SK-N-MC (cell line): ENCODE results near the gene RGP1.

Source experiments
- DNase-seq: peaks from one replicate; pipeline ENCODE4 v3.0.0-alpha.2; 2011; ENCODE audit warnings: low read depth, low spot score
- H3K27ac ChIP-seq: fragments of 200-600 bp; sonication (generic); 2 replicates; pipeline ENCODE4 v1.5.1; 2016; ENCODE audit warnings: mixed run types
- H3K36me3 ChIP-seq: fragments of 200-600 bp; sonication (generic); 2 replicates; pipeline ENCODE4 v1.6.1; 2017; ENCODE audit warnings: antibody characterized with exemption, low read length, mixed read lengths; ENCODE audit not compliant: insufficient read depth
- H3K4me3 ChIP-seq: fragments of 200-600 bp; sonication (generic); 2 replicates; pipeline ENCODE4 v1.5.1; 2016
- H3K9ac ChIP-seq: fragments of 200-600 bp; sonication (generic); 2 replicates; pipeline ENCODE4 v1.8.0; 2017; ENCODE audit warnings: mixed run types, mixed read lengths; ENCODE audit not compliant: insufficient read length
- H3K9me3 ChIP-seq: fragments of 200-600 bp; sonication (generic); 2 replicates; pipeline ENCODE4 v1.6.1; 2017; ENCODE audit warnings: low read depth, mild to moderate bottlenecking, antibody characterized with exemption, low read length, moderate library complexity, mixed read lengths
- EZH2 ChIP-seq: fragments of 200-600 bp; sonication (generic); IDR thresholded peaks from one replicate; pipeline ENCODE4 v1.6.1; 2017; ENCODE audit warnings: antibody characterized with exemption
- FOXP2 ChIP-seq: optimal IDR thresholded peaks from 2 replicates; pipeline ENCODE3; 2011; ENCODE audit warnings: mild to moderate bottlenecking, moderate library complexity; ENCODE audit not compliant: insufficient read depth; ENCODE audit errors: extremely low read length, control extremely low read depth
- POLR2AphosphoS5 ChIP-seq: IDR thresholded peaks from 2 replicates; pipeline ENCODE4 v1.6.1; 2012; ENCODE audit warnings: mild to moderate bottlenecking, low read depth, low read length, borderline replicate concordance

Gene RGP1

GRCh38 chr9:35793461-35793860 lies 44.4 kb downstream of the RGP1 start:
- H3K9me3 ChIP-seq, result no peaks in the 10 kb centered on the region
- no peak for TF ChIP-seq EZH2
- TF ChIP-seq POLR2AphosphoS5, result no peak
- no peak for TF ChIP-seq FOXP2
- H3K36me3 ChIP-seq, result no peaks in the 10 kb centered on the region
- H3K4me3 ChIP-seq, result no peak overlapping the region
- no peak overlapping the region for H3K9ac ChIP-seq
- DNase-seq, result no peak
- no peak overlapping the region for H3K27ac ChIP-seq

GRCh38 chr9:35795695-35796094 lies 46.6 kb downstream of the RGP1 start:
- H3K9ac ChIP-seq, result no peak overlapping the region
- H3K4me3 ChIP-seq, result no peak overlapping the region
- DNase-seq, result no peak
- no peak for TF ChIP-seq EZH2
- no peaks in the 10 kb centered on the region for H3K9me3 ChIP-seq
- H3K27ac ChIP-seq, result no peak overlapping the region
- no peaks in the 10 kb centered on the region for H3K36me3 ChIP-seq

- no peak overlapping the region for H3K27ac ChIP-seq
- H3K9me3 ChIP-seq, result no peaks in the 10 kb centered on the region
- H3K9ac ChIP-seq, result no peak overlapping the region
- H3K4me3 ChIP-seq, result no peak overlapping the region
- TF ChIP-seq FOXP2 (no peak), EZH2 (no peak), POLR2AphosphoS5 (no peak)
- H3K36me3 ChIP-seq, result no peaks in the 10 kb centered on the region
- no peak for DNase-seq
These were observed 48.4 kb downstream of the RGP1 start for GRCh38 chr9:35797311-35798109.

- Histone ChIP-seq H3K9me3 (no peaks in the 10 kb centered on the region), H3K27ac (no peak overlapping the region), H3K4me3 (no peak overlapping the region), H3K36me3 (no peaks in the 10 kb centered on the region), H3K9ac (no peak overlapping the region)
- TF ChIP-seq FOXP2 (no peak), POLR2AphosphoS5 (no peak), EZH2 (no peak)
- DNase-seq, result no peak
These were observed 49.7 kb downstream of the RGP1 start for GRCh38 chr9:35798658-35799374.

GRCh38 chr9:35800530-35800929 lies 51.4 kb downstream of the RGP1 start:
- no peaks in the 10 kb centered on the region for H3K9me3 ChIP-seq
- H3K4me3 ChIP-seq, result no peak overlapping the region
- no peak for TF ChIP-seq EZH2
- TF ChIP-seq FOXP2, result no peak
- no peak for TF ChIP-seq POLR2AphosphoS5
- H3K36me3 ChIP-seq, result no peaks in the 10 kb centered on the region
- DNase-seq, result no peak
- no peak overlapping the region for H3K27ac ChIP-seq
- H3K9ac ChIP-seq, result no peak overlapping the region

- TF ChIP-seq EZH2 (no peak), POLR2AphosphoS5 (no peak), FOXP2 (no peak)
- Histone ChIP-seq H3K27ac (no peak overlapping the region), H3K9me3 (no peaks in the 10 kb centered on the region), H3K36me3 (no peaks in the 10 kb centered on the region), H3K4me3 (no peak overlapping the region), H3K9ac (no peak overlapping the region)
- no peak for DNase-seq
These were observed 52.4 kb downstream of the RGP1 start for GRCh38 chr9:35801328-35802128.

GRCh38 chr9:35806101-35806500 lies 57.0 kb downstream of the RGP1 start:
- no peak overlapping the region for H3K4me3 ChIP-seq
- no peaks in the 10 kb centered on the region for H3K36me3 ChIP-seq
- no peak for TF ChIP-seq POLR2AphosphoS5
- TF ChIP-seq EZH2, result no peak
- TF ChIP-seq FOXP2, result no peak
- H3K27ac ChIP-seq, result no peak overlapping the region
- H3K9ac ChIP-seq, result no peak overlapping the region
- H3K9me3 ChIP-seq, result no peaks in the 10 kb centered on the region
- no peak for DNase-seq
